K562 (cell line): Measurements from ENCODE around the gene COLQ. TPM values are rescaled to one million over a fixed set of nuclear protein-coding genes. Genes with fewer than 3 reads are reported as not detected.

Source experiments
- ATF4 ChIP-seq: fragments of 450-650 bp; formaldehyde crosslinking; IDR thresholded peaks from 2 replicates; pipeline ENCODE4 v1.4.0; 2022; ENCODE audit warnings: mild to moderate bottlenecking, moderate library complexity
- CHD1 ChIP-seq: fragments of 200-600 bp; sonication (generic); IDR thresholded peaks from one replicate; pipeline ENCODE4 v1.6.1; 2012; ENCODE audit warnings: mild to moderate bottlenecking, moderate library complexity, low read length, inconsistent platforms
- COPS2 ChIP-seq: fragments of 450-650 bp; conservative IDR thresholded peaks from 2 replicates; pipeline ENCODE4 v1.6.1; 2016; ENCODE audit warnings: mild to moderate bottlenecking, moderate library complexity
- CTBP1 ChIP-seq: fragments of 450-650 bp; IDR thresholded peaks from 2 replicates; pipeline ENCODE4 v1.6.1; 2016; ENCODE audit warnings: borderline replicate concordance
- E2F3 ChIP-seq: fragments of 250-450 bp; sonication (Bioruptor Pico); IDR thresholded peaks from 2 replicates; pipeline ENCODE4 v1.4.0; 2020; ENCODE audit warnings: mild to moderate bottlenecking
- GABPA ChIP-seq: fragments of 200-800 bp; sonication (Bioruptor generic); conservative IDR thresholded peaks from 2 replicates; pipeline ENCODE4 v1.6.1; 2016; ENCODE audit warnings: low read depth, missing genetic modification characterization, missing compliant biosample characterization
- GTF2A2 ChIP-seq: IDR thresholded peaks from 2 replicates; pipeline ENCODE4 v1.6.1; 2016; ENCODE audit warnings: mild to moderate bottlenecking, missing genetic modification characterization, missing compliant biosample characterization
- HDAC3 ChIP-seq: fragments of 450-650 bp; IDR thresholded peaks from 2 replicates; pipeline ENCODE4 v1.6.1; 2018; ENCODE audit warnings: borderline replicate concordance, mild to moderate bottlenecking, moderate library complexity; ENCODE audit not compliant: partially characterized antibody
- HMBOX1 ChIP-seq: sonication (generic); IDR thresholded peaks from 2 replicates; pipeline ENCODE4 v1.6.1; 2016
- KHSRP ChIP-seq: fragments of 450-650 bp; IDR thresholded peaks from 2 replicates; pipeline ENCODE4 v1.6.1; 2017
- MAFF ChIP-seq: IDR thresholded peaks from 2 replicates; pipeline ENCODE4 v1.6.1; 2012; ENCODE audit warnings: low read length, improper control_type of control experiment
- MBD2 ChIP-seq: sonication (generic); IDR thresholded peaks from 2 replicates; pipeline ENCODE4 v1.6.1; 2016; ENCODE audit warnings: low read depth, borderline replicate concordance
- NFXL1 ChIP-seq: fragments of 450-650 bp; formaldehyde crosslinking; IDR thresholded peaks from 2 replicates; pipeline ENCODE4 v1.4.0; 2021; ENCODE audit warnings: mild to moderate bottlenecking
- PCBP2 ChIP-seq: fragments of 200-400 bp; formaldehyde crosslinking; IDR thresholded peaks from 2 replicates; pipeline ENCODE4 v1.6.1; 2018; ENCODE audit warnings: low read length, low read depth, mild to moderate bottlenecking, moderate library complexity; ENCODE audit not compliant: poor library complexity, severe bottlenecking
- PPARD ChIP-seq: fragments of 250-450 bp; sonication (Bioruptor Pico); IDR thresholded peaks from 2 replicates; pipeline ENCODE4 v1.8.0; 2022; ENCODE audit warnings: inconsistent platforms, mild to moderate bottlenecking, moderate library complexity
- PTRF ChIP-seq: fragments of 450-650 bp; IDR thresholded peaks from 2 replicates; pipeline ENCODE4 v1.6.1; 2016; ENCODE audit warnings: mild to moderate bottlenecking, missing genetic modification characterization, missing compliant biosample characterization
- STAT5B ChIP-seq: fragments of 250-450 bp; sonication (Bioruptor Pico); IDR thresholded peaks from 2 replicates; pipeline ENCODE4 v1.8.0; 2021; ENCODE audit warnings: mild to moderate bottlenecking, inconsistent platforms
- TAL1 ChIP-seq: fragments of 450-650 bp; IDR thresholded peaks from 2 replicates; pipeline ENCODE4 v1.6.1; 2016; ENCODE audit warnings: mild to moderate bottlenecking
- WHSC1 ChIP-seq: IDR thresholded peaks from one replicate; pipeline ENCODE4 v1.6.1; 2012; ENCODE audit warnings: low read length, control low read depth, inconsistent platforms
- ZKSCAN3 ChIP-seq: fragments of 250-450 bp; sonication (Bioruptor Pico); IDR thresholded peaks from 2 replicates; pipeline ENCODE4 v1.4.0; 2020
- ZNF232 ChIP-seq: sonication (generic); formaldehyde crosslinking; IDR thresholded peaks from 2 replicates; pipeline ENCODE4 v1.8.0; 2022; ENCODE audit warnings: mild to moderate bottlenecking, missing genetic modification reagents
- ZNF785 ChIP-seq: fragments of 250-450 bp; sonication (Bioruptor Pico); IDR thresholded peaks from 2 replicates; pipeline ENCODE4 v1.4.0; 2020; ENCODE audit warnings: mild to moderate bottlenecking
- ZSCAN29 ChIP-seq: fragments of 450-650 bp; IDR thresholded peaks from 2 replicates; pipeline ENCODE4 v1.6.1; 2017
- polyA plus RNA-seq, 8 experiments: library from polyadenylated mRNA; depleted of rRNA in 4 of 8; stranded (reverse) in 5 of 8; unstranded in 3 of 8; fragments of >200 nt; fragmentation: Nextera tagmentation in 2 of 8; fragmentation: Illumina TruSeq in 1 of 8; extraction: Ambion mirVana in 2 of 8; extraction: Trizol in 1 of 8; gene quantifications; 2 replicates each; pipeline versions ENCODE4 v1.2.1 to v1.2.3, GENCODE V29; 2011 to 2014; ENCODE audit warnings: inconsistent platforms in 1 of 8, missing spikeins in 1 of 8
- total RNA-seq, 7 experiments: library from RNA; depleted of rRNA in 6 of 7; stranded (reverse); fragments of >200 nt in 6 of 7; fragmentation: Illumina TruSeq in 2 of 7; extraction: Trizol in 2 of 7; gene quantifications; 2 replicates each; pipeline versions ENCODE4 v1.2.1 to v1.2.3, GENCODE V29; 2011 to 2021; ENCODE audit warnings: low replicate concordance in 1 of 7
- TF ChIP-seq, protein P1 (sequence below): sonication (generic); formaldehyde crosslinking; IDR thresholded peaks from 2 replicates; pipeline ENCODE4 v1.8.0; 2022; ENCODE audit warnings: mild to moderate bottlenecking, missing genetic modification reagents
- TF ChIP-seq, protein P2 (sequence below): fragments of 250-450 bp; sonication (Bioruptor Pico); IDR thresholded peaks from 2 replicates; pipeline ENCODE4 v1.8.0; 2021; ENCODE audit warnings: moderate library complexity, mild to moderate bottlenecking, inconsistent platforms
- TF ChIP-seq, protein P3 (sequence below): sonication (generic); formaldehyde crosslinking; IDR thresholded peaks from 2 replicates; pipeline ENCODE4 v1.8.0; 2022; ENCODE audit warnings: missing genetic modification reagents, mild to moderate bottlenecking, moderate library complexity, borderline replicate concordance

Gene COLQ
- total and polyA plus RNA-seq, 9 of the 15 experiments (the other 6 are each of a cell fraction or from before 2014, with no cell fraction given): 0.04 to 0.36 (median 0.27) TPM; not detected in 4

- TF ChIP-seq CTBP1 (peak; percentile 55; the same call in 1 of the 2 replicates), HDAC3 (no peak), NFXL1 (CRISPR knock-in tag) (no peak), ZKSCAN3 (CRISPR knock-in tag) (no peak), PCBP2 (no peak), PPARD (CRISPR knock-in tag) (no peak), MBD2 (peak; percentile 66; the same call in 1 of the 2 replicates), GTF2A2 (tag) (no peak), HMBOX1 (0 out of 2 replicates have a peak, but pooled peaks have one; percentile 28), ZNF232 (CRISPR knock-in tag) (peak; percentile 2; the same call in 1 of the 2 replicates), TAL1 (no peak), ZSCAN29 (peak; percentile 99), PTRF (tag) (no peak), CHD1 (no peak), WHSC1 (no peak), ATF4 (CRISPR knock-in tag) (no peak), GABPA (tag) (peak; percentile 100), KHSRP (no peak), E2F3 (no peak), ZNF785 (CRISPR knock-in tag) (no peak), MAFF (no peak), STAT5B (CRISPR knock-in tag) (no peak), COPS2 (no peak)
- TF ChIP-seq, protein P1, sequence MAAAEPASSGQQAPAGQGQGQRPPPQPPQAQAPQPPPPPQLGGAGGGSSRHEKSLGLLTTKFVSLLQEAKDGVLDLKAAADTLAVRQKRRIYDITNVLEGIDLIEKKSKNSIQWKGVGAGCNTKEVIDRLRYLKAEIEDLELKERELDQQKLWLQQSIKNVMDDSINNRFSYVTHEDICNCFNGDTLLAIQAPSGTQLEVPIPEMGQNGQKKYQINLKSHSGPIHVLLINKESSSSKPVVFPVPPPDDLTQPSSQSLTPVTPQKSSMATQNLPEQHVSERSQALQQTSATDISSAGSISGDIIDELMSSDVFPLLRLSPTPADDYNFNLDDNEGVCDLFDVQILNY (CRISPR knock-in tag): no peak; the same call in 1 of the 2 replicates
- TF ChIP-seq, protein P2, sequence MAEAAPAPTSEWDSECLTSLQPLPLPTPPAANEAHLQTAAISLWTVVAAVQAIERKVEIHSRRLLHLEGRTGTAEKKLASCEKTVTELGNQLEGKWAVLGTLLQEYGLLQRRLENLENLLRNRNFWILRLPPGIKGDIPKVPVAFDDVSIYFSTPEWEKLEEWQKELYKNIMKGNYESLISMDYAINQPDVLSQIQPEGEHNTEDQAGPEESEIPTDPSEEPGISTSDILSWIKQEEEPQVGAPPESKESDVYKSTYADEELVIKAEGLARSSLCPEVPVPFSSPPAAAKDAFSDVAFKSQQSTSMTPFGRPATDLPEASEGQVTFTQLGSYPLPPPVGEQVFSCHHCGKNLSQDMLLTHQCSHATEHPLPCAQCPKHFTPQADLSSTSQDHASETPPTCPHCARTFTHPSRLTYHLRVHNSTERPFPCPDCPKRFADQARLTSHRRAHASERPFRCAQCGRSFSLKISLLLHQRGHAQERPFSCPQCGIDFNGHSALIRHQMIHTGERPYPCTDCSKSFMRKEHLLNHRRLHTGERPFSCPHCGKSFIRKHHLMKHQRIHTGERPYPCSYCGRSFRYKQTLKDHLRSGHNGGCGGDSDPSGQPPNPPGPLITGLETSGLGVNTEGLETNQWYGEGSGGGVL (CRISPR knock-in tag): no peak
- TF ChIP-seq, protein P3, sequence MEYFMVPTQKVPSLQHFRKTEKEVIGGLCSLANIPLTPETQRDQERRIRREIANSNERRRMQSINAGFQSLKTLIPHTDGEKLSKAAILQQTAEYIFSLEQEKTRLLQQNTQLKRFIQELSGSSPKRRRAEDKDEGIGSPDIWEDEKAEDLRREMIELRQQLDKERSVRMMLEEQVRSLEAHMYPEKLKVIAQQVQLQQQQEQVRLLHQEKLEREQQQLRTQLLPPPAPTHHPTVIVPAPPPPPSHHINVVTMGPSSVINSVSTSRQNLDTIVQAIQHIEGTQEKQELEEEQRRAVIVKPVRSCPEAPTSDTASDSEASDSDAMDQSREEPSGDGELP: peak; percentile 53; the same call in 1 of the 2 replicates
Observed at GRCh38 chr3:15427182-15427880, 94.2 kb downstream of the COLQ start, which contains the start of the genes EAF1 and METTL6 (continued).
